Measurements from ENCODE around the gene TMOD4. TPM values are rescaled to one million over a fixed set of nuclear protein-coding genes. Genes with fewer than 3 reads are reported as not detected.

TMOD4 gene
- total and polyA plus RNA-seq, 2 of the 13 experiments (the other 11 are each of a cell fraction or from before 2014, with no cell fraction given): 0.66 TPM; not detected in 1

GRCh38 chr1:151146412-151147131 lies 29.2 kb downstream of the TMOD4 start, which contains the start of gene SEMA6C (continued):
- TF ChIP-seq THAP9 (CRISPR knock-in tag; IDR thresholded peaks at IDR 0.05; ENCODE audit: borderline replicate concordance) (0 out of 2 replicates have a peak, but pooled peaks have one; percentile 30), MAZ (IDR thresholded peaks at IDR 0.05; ENCODE audit: borderline replicate concordance, low read depth, low read length) (peak; percentile 67; the same call in 1 of the 2 replicates), MAZ (CRISPR knock-in tag; IDR thresholded peaks at IDR 0.05; ENCODE audit: low read depth) (peak; percentile 69; the same call in 1 of the 2 replicates), SRF (IDR thresholded peaks at IDR 0.05; ENCODE audit: low read depth, low read length) (no peak), ZNF709 (CRISPR knock-in tag; IDR thresholded peaks at IDR 0.05) (no peak), ZNF572 (CRISPR knock-in tag; IDR thresholded peaks at IDR 0.05) (0 out of 2 replicates have a peak, but pooled peaks have one; percentile 12), ZNF619 (CRISPR knock-in tag; IDR thresholded peaks at IDR 0.05) (0 out of 2 replicates have a peak, but pooled peaks have one; percentile 55), HNF1A (IDR thresholded peaks at IDR 0.05; ENCODE audit: low read depth) (no peak), HNF1A (CRISPR knock-in tag; IDR thresholded peaks at IDR 0.05; ENCODE audit: borderline replicate concordance) (no peak), ZNF10 (CRISPR knock-in tag; IDR thresholded peaks at IDR 0.05; ENCODE audit: borderline replicate concordance, low read depth) (no peak), GATAD1 (CRISPR knock-in tag; IDR thresholded peaks at IDR 0.05) (peak; percentile 29; the same call in 1 of the 2 replicates), FOXM1 (CRISPR knock-in tag; IDR thresholded peaks at IDR 0.05) (no peak), ZNF441 (CRISPR knock-in tag; IDR thresholded peaks at IDR 0.05; ENCODE audit: borderline replicate concordance) (peak; percentile 77; the same call in 1 of the 2 replicates), FOXO4 (CRISPR knock-in tag; conservative IDR thresholded peaks at IDR 0.05) (no peak), POLR2G (IDR thresholded peaks at IDR 0.05; ENCODE audit: low read depth, low read length) (peak; percentile 70), HINFP (CRISPR knock-in tag; IDR thresholded peaks at IDR 0.05; ENCODE audit: low read depth) (0 out of 2 replicates have a peak, but pooled peaks have one; percentile 28)
- TF ChIP-seq, protein P1, sequence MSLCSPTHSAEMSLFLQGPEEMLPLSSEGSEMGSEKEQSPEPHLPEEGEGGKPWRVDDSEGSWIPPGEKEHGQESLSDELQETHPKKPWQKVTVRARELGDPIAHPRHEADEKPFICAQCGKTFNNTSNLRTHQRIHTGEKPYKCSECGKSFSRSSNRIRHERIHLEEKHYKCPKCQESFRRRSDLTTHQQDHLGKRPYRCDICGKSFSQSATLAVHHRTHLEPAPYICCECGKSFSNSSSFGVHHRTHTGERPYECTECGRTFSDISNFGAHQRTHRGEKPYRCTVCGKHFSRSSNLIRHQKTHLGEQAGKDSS (CRISPR knock-in tag; IDR thresholded peaks at IDR 0.05; ENCODE audit: borderline replicate concordance, low read depth): no peak

All from HepG2 (cell line).